H9 (cell line): ENCODE data around the gene RAVER1. TPM values are rescaled to one million over a fixed set of nuclear protein-coding genes. Genes with fewer than 3 reads are reported as not detected.

Experiments
- DNase-seq: peaks from one replicate; pipeline ENCODE4 v3.0.0-alpha.2; 2017
- H2AFZ ChIP-seq: one replicate; pipeline ENCODE4 v1.6.1; 2013; ENCODE audit warnings: mild to moderate bottlenecking, low read length, control low read depth, moderate library complexity
- H2AK5ac ChIP-seq: 2 replicates; pipeline ENCODE4 v1.6.1; 2013; ENCODE audit warnings: low read length, control low read depth, mixed read lengths; ENCODE audit not compliant: insufficient read length
- H2BK120ac ChIP-seq: one replicate; pipeline ENCODE4 v1.6.1; 2013; ENCODE audit warnings: low read depth, mild to moderate bottlenecking, low read length, control low read depth, inconsistent platforms; ENCODE audit not compliant: poor library complexity, severe bottlenecking
- H2BK12ac ChIP-seq: 2 replicates; pipeline ENCODE4 v1.6.1; 2013; ENCODE audit warnings: low read length, control low read depth, mixed read lengths, low read depth; ENCODE audit not compliant: insufficient read length
- H2BK15ac ChIP-seq: 2 replicates; pipeline ENCODE4 v1.6.1; 2013; ENCODE audit warnings: low read depth, low read length, control low read depth
- H2BK20ac ChIP-seq: one replicate; pipeline ENCODE4 v1.6.1; 2013; ENCODE audit warnings: low read depth, mild to moderate bottlenecking, low read length, control low read depth, inconsistent platforms; ENCODE audit not compliant: poor library complexity, severe bottlenecking
- H2BK5ac ChIP-seq: 2 replicates; pipeline ENCODE4 v1.6.1; 2013; ENCODE audit warnings: low read length, control low read depth, mixed read lengths; ENCODE audit not compliant: insufficient read length
- H3K14ac ChIP-seq: 2 replicates; pipeline ENCODE4 v1.6.1; 2013; ENCODE audit warnings: low read length, control low read depth; ENCODE audit not compliant: insufficient read depth
- H3K18ac ChIP-seq: 2 replicates; pipeline ENCODE4 v1.6.1; 2013; ENCODE audit warnings: low read depth, mild to moderate bottlenecking, mixed read lengths, low read length, control low read depth; ENCODE audit not compliant: insufficient read length
- H3K23ac ChIP-seq: 2 replicates; pipeline ENCODE4 v1.6.1; 2013; ENCODE audit warnings: low read length, control low read depth, mixed read lengths, low read depth; ENCODE audit not compliant: insufficient read length
- H3K23me2 ChIP-seq: 2 replicates; pipeline ENCODE4 v1.6.1; 2013; ENCODE audit warnings: low read depth, mild to moderate bottlenecking, mixed read lengths, low read length, control low read depth; ENCODE audit not compliant: insufficient read length, poor library complexity, severe bottlenecking
- H3K27ac ChIP-seq: 2 replicates; pipeline ENCODE4 v1.5.1; 2013; ENCODE audit warnings: low read length, control low read depth, mixed read lengths, low read depth; ENCODE audit not compliant: insufficient read length
- H3K27me3 ChIP-seq: 2 replicates; pipeline ENCODE4 v1.6.1; 2013; ENCODE audit warnings: low read length, control low read depth, inconsistent platforms; ENCODE audit not compliant: insufficient read depth
- H3K4ac ChIP-seq: 2 replicates; pipeline ENCODE4 v1.6.1; 2013; ENCODE audit warnings: low read depth, mild to moderate bottlenecking, control low read depth, inconsistent platforms, low read length, moderate library complexity
- H3K4me1 ChIP-seq: 2 replicates; pipeline ENCODE4 v1.6.1; 2013; ENCODE audit warnings: low read length, control low read depth, inconsistent platforms; ENCODE audit not compliant: insufficient read depth
- H3K4me2 ChIP-seq: 2 replicates; pipeline ENCODE4 v1.6.1; 2013; ENCODE audit warnings: low read length, control low read depth, mixed read lengths; ENCODE audit not compliant: insufficient read length, insufficient read depth
- H3K56ac ChIP-seq: 2 replicates; pipeline ENCODE4 v1.6.1; 2013; ENCODE audit warnings: low read depth, mild to moderate bottlenecking, mixed read lengths, low read length, control low read depth; ENCODE audit not compliant: insufficient read length
- H3K79me1 ChIP-seq: 2 replicates; pipeline ENCODE4 v1.6.1; 2013; ENCODE audit warnings: low read depth, mild to moderate bottlenecking, moderate library complexity, low read length, control low read depth, inconsistent platforms; ENCODE audit not compliant: insufficient read depth, poor library complexity, severe bottlenecking
- H3K79me2 ChIP-seq: 2 replicates; pipeline ENCODE4 v1.6.1; 2013; ENCODE audit warnings: low read length, control low read depth, inconsistent platforms; ENCODE audit not compliant: insufficient read depth
- H3K9ac ChIP-seq: 2 replicates; pipeline ENCODE4 v1.6.1; 2013; ENCODE audit warnings: low read length, control low read depth, mixed read lengths; ENCODE audit not compliant: insufficient read length; ENCODE audit errors: extremely low read depth
- H3K9me3 ChIP-seq: one replicate; pipeline ENCODE4 v1.6.1; 2013; ENCODE audit warnings: low read depth, low read length, inconsistent platforms; ENCODE audit not compliant: control insufficient read depth
- H3T11ph ChIP-seq: one replicate; pipeline ENCODE4 v1.6.1; 2013; ENCODE audit warnings: mild to moderate bottlenecking, low read length, control low read depth, inconsistent platforms
- H4K20me1 ChIP-seq: one replicate; pipeline ENCODE4 v1.6.1; 2013; ENCODE audit not compliant: control insufficient read depth, insufficient read length, insufficient read depth
- H4K5ac ChIP-seq: 2 replicates; pipeline ENCODE4 v1.6.1; 2013; ENCODE audit warnings: low read depth, mild to moderate bottlenecking, mixed read lengths, low read length, control low read depth; ENCODE audit not compliant: insufficient read length
- H4K8ac ChIP-seq: replicated peaks from 2 replicates; pipeline ENCODE4 v1.6.1; 2013; ENCODE audit warnings: low read length, control low read depth, mixed read lengths, low read depth; ENCODE audit not compliant: insufficient read length
- H4K91ac ChIP-seq: 2 replicates; pipeline ENCODE4 v1.6.1; 2013; ENCODE audit warnings: low read depth, mild to moderate bottlenecking, moderate library complexity, mixed read lengths, low read length, control low read depth; ENCODE audit not compliant: insufficient read length
- H3K27ac Mint-ChIP-seq, 3 experiments: 2 replicates in 2 of 3; 3 replicates in 1 of 3; pipeline ENCODE4 v1.8.0; 2020 to 2021; ENCODE audit warnings: mixed read lengths in 3 of 3, mild to moderate bottlenecking in 1 of 3, moderate library complexity in 1 of 3
- H3K27me3 Mint-ChIP-seq: 2 replicates; pipeline ENCODE4 v1.8.0; 2021; ENCODE audit warnings: low read depth, mild to moderate bottlenecking, moderate library complexity, mixed read lengths
- H3K36me3 Mint-ChIP-seq, 3 experiments: 2 replicates in 2 of 3; 3 replicates in 1 of 3; pipeline ENCODE4 v1.8.0; 2020 to 2021; ENCODE audit warnings: low read depth in 3 of 3, mixed read lengths in 3 of 3; ENCODE audit not compliant: insufficient read depth in 1 of 3
- H3K4me1 Mint-ChIP-seq, 2 experiments: 2 replicates each; pipeline ENCODE4 v1.8.0; 2020; ENCODE audit warnings: mixed read lengths in 2 of 2
- H3K4me3 Mint-ChIP-seq, 2 experiments: 2 replicates in 1 of 2; 3 replicates in 1 of 2; pipeline ENCODE4 v1.8.0; 2020 to 2021; ENCODE audit warnings: mild to moderate bottlenecking in 2 of 2, mixed read lengths in 2 of 2, moderate library complexity in 1 of 2
- H3K9me3 Mint-ChIP-seq, 2 experiments: 2 replicates in 1 of 2; 3 replicates in 1 of 2; pipeline ENCODE4 v1.8.0; 2020; ENCODE audit warnings: mild to moderate bottlenecking in 2 of 2, mixed read lengths in 2 of 2, moderate library complexity in 1 of 2
- CTCF ChIP-seq: fragments of 200-600 bp; sonication (generic); conservative IDR thresholded peaks from 3 replicates; pipeline ENCODE4 v1.8.0; 2021; ENCODE audit warnings: antibody characterized with exemption, mild to moderate bottlenecking
- WGBS: extraction: QIAGEN DNeasy Blood & Tissue Kit; methylation state at CpG from one replicate; pipeline ENCODE4 v1.1.7; 2013; ENCODE audit warnings: missing lambda C conversion rate, low lambda C conversion rate, mixed read lengths; ENCODE audit not compliant: insufficient read length; ENCODE audit errors: extremely low coverage; 5-methylcytosine and 5-hydroxymethylcytosine counted together
- total RNA-seq: library from RNA; stranded (reverse); gene quantifications from 2 replicates; pipeline ENCODE4 v1.2.1, GENCODE V29; 2021

Gene RAVER1
- total RNA-seq, 1 experiment from 2014 or later = 74.7 TPM

GRCh38 chr19:10270180-10270615 lies 63.1 kb downstream of the RAVER1 start:
- WGBS = no CpG with 5 or more reads among the region's 37 CpGs
- peak; percentile 33 for DNase-seq
- no peak overlapping the region for H2AFZ ChIP-seq

More at GRCh38 chr19:10270180-10270615, 63.1 kb downstream of the RAVER1 start:
- Histone ChIP-seq H2BK5ac (no peak overlapping the region), H4K8ac (no peak overlapping the region), H4K91ac (no peak overlapping the region), H3K27ac (no peak overlapping the region), H3K4me2 (peak overlapping the region; percentile 64), H3K4ac (no peak overlapping the region), H2BK120ac (no peak overlapping the region), H3K14ac (no peak overlapping the region), H2BK20ac (no peak overlapping the region), H2BK12ac (no peak overlapping the region), H3K9me3 (no peaks in the 10 kb centered on the region), H3T11ph (no peak overlapping the region), H3K9ac (no peak overlapping the region), H3K79me2 (no peaks in the 10 kb centered on the region), H2BK15ac (peak overlapping the region; percentile 13; the same call in 1 of the 2 replicates), H2AK5ac (no peak overlapping the region), H3K79me1 (no peaks in the 10 kb centered on the region), H3K23me2 (peaks cover 6% of the 10 kb centered on the region), H4K20me1 (no peaks in the 10 kb centered on the region), H3K18ac (peak overlapping the region; percentile 1), H4K5ac (no peak overlapping the region), H3K4me1 (no peaks in the 10 kb centered on the region), H3K23ac (no peak overlapping the region), H3K56ac (no peak overlapping the region), H3K27me3 (peaks cover 9% of the 10 kb centered on the region; the same call in 1 of the 2 replicates)
- Mint-ChIP-seq H3K27ac (no peak overlapping the region), H3K27me3 (peaks cover 74% of the 10 kb centered on the region), H3K4me3 (peak overlapping the region; percentile 52 to 74), H3K4me1 (0 out of 4 replicates have a peak, but pooled peaks cover 0 to 6% of the 10 kb centered on the region in 2 experiments), H3K36me3 (no peaks in the 10 kb centered on the region; a peak in 1 of 7 replicates), H3K9me3 (no peaks in the 10 kb centered on the region)
- TF ChIP-seq CTCF = no peak
